ENCODE data around the gene A4GNT.
A peak's percentile ranks its signal among the peaks of the same experiment; 100 is the strongest.

Gene A4GNT
- long read RNA-seq, result 0 reads

DNA sequence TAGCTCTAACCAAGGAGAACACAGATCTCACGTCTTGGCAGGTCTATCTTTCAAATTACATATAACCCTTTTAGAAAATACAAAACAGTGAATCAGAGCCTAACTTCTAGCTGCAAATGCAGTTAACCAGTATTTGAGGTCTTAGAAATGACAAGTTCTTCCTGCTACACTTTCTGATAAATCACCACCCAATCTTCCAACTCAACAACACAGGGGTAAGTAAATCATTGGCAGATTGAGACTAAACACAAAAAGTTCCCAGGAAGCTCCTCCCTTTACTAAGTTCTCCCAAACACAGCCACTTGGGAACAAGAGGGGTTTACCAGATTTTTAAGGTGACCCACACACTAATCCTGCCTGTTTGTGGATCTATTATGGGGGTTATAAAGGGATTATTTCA is at the start of gene A4GNT:
Gene A4GNT (minus strand): TSS at position 152 of the 400 bp plus-strand sequence. CDS start 1,134 bp downstream, outside the sequence.
- Histone ChIP-seq H3K27ac (replicated peaks) (no peak within 1 kb of the TSS), H3K27me3 (ENCODE audit: insufficient read depth, poor library complexity, severe bottlenecking) (no peaks in the 10 kb centered on the region), H3K4me3 (replicated peaks; ENCODE audit: insufficient read depth, low read length) (no peak within 1 kb of the TSS)
- TF ChIP-seq, protein P1, sequence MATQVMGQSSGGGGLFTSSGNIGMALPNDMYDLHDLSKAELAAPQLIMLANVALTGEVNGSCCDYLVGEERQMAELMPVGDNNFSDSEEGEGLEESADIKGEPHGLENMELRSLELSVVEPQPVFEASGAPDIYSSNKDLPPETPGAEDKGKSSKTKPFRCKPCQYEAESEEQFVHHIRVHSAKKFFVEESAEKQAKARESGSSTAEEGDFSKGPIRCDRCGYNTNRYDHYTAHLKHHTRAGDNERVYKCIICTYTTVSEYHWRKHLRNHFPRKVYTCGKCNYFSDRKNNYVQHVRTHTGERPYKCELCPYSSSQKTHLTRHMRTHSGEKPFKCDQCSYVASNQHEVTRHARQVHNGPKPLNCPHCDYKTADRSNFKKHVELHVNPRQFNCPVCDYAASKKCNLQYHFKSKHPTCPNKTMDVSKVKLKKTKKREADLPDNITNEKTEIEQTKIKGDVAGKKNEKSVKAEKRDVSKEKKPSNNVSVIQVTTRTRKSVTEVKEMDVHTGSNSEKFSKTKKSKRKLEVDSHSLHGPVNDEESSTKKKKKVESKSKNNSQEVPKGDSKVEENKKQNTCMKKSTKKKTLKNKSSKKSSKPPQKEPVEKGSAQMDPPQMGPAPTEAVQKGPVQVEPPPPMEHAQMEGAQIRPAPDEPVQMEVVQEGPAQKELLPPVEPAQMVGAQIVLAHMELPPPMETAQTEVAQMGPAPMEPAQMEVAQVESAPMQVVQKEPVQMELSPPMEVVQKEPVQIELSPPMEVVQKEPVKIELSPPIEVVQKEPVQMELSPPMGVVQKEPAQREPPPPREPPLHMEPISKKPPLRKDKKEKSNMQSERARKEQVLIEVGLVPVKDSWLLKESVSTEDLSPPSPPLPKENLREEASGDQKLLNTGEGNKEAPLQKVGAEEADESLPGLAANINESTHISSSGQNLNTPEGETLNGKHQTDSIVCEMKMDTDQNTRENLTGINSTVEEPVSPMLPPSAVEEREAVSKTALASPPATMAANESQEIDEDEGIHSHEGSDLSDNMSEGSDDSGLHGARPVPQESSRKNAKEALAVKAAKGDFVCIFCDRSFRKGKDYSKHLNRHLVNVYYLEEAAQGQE (IDR thresholded peaks at IDR 0.05; ENCODE audit: insufficient replicate concordance, low read depth), result no peak
- TF ChIP-seq, protein P2, sequence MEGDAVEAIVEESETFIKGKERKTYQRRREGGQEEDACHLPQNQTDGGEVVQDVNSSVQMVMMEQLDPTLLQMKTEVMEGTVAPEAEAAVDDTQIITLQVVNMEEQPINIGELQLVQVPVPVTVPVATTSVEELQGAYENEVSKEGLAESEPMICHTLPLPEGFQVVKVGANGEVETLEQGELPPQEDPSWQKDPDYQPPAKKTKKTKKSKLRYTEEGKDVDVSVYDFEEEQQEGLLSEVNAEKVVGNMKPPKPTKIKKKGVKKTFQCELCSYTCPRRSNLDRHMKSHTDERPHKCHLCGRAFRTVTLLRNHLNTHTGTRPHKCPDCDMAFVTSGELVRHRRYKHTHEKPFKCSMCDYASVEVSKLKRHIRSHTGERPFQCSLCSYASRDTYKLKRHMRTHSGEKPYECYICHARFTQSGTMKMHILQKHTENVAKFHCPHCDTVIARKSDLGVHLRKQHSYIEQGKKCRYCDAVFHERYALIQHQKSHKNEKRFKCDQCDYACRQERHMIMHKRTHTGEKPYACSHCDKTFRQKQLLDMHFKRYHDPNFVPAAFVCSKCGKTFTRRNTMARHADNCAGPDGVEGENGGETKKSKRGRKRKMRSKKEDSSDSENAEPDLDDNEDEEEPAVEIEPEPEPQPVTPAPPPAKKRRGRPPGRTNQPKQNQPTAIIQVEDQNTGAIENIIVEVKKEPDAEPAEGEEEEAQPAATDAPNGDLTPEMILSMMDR (IDR thresholded peaks at IDR 0.05; ENCODE audit: insufficient read depth, low read length), result no peak
- DNase-seq (ENCODE audit: low read depth in 1 of 2, low spot score in 1 of 2), result no peak

DNA sequence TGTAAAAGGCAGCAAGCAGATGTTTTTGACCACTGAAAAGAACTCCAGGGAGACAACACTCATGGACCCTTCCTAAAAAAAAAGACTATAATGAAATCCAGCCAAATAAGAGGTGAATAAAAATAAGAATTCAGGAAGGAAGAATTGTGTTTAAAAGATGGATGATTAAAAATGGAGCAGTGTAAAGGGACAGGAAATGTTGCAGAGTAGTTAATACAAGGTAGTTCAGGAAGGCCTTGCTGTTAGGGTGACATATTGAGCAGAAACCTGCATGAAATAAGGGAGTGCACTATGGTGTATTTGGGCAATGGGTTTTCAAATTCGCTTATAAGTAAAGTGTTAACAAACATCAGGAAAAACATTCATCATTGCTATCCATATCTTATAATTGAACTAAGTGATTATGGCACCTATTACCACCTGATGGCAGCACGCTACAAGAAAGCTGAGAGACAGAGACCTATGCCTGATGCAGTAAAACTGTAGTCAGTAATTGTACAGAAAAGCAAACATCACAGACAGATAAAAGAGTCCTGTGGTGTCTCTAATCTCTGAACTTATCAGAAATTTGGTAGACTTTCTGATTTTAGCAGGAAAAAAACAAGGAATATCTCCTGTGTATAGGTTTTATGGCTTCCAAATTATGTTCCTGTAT is 48.3 kb upstream of the A4GNT start:
- peak in 1 of 2 experiments; percentile 58 for DNase-seq (ENCODE audit: low read depth in 1 of 2, low spot score in 1 of 2)
- TF ChIP-seq, protein P2 (IDR thresholded peaks at IDR 0.05; ENCODE audit: insufficient read depth, low read length), result peak; percentile 6
- no peak for TF ChIP-seq POLR2AphosphoS5 (IDR thresholded peaks at IDR 0.05; ENCODE audit: low read depth)
- TF ChIP-seq, protein P1 (IDR thresholded peaks at IDR 0.05; ENCODE audit: insufficient replicate concordance, low read depth), result no peak
- Histone ChIP-seq H3K27me3 (ENCODE audit: insufficient read depth, poor library complexity, severe bottlenecking) (no peaks in the 10 kb centered on the region), H3K4me3 (replicated peaks; ENCODE audit: insufficient read depth, low read length) (no peak overlapping the region), H3K27ac (replicated peaks) (no peak overlapping the region)

- H3K27me3 ChIP-seq (ENCODE audit: insufficient read depth, poor library complexity, severe bottlenecking), result no peaks in the 10 kb centered on the region
- H3K27ac ChIP-seq (replicated peaks), result peak within 1 kb of the TSS; percentile 87
- peak; percentile 67 to 90 for DNase-seq (ENCODE audit: low read depth in 1 of 2, low spot score in 1 of 2)
- TF ChIP-seq GABPA (IDR thresholded peaks at IDR 0.05; ENCODE audit: low read depth) (0 out of 2 replicates have a peak, but pooled peaks have one; percentile 44), SPI1 (IDR thresholded peaks at IDR 0.05; ENCODE audit: borderline replicate concordance, low read depth) (peak; percentile 73; the same call in 1 of the 2 replicates), POLR2AphosphoS5 (IDR thresholded peaks at IDR 0.05; ENCODE audit: low read depth) (peak; percentile 89)
- TF ChIP-seq, protein P1 (IDR thresholded peaks at IDR 0.05; ENCODE audit: insufficient replicate concordance, low read depth), result peak; percentile 70
- TF ChIP-seq, protein P2 (IDR thresholded peaks at IDR 0.05; ENCODE audit: insufficient read depth, low read length), result no peak
- peak within 1 kb of the TSS; percentile 92 for H3K4me3 ChIP-seq (replicated peaks; ENCODE audit: insufficient read depth, low read length)
Measured at GRCh38 chr3:138174421-138175131, 42.4 kb upstream of the A4GNT start, which contains the start of gene DBR1. Gene DBR1, minus strand, starts transcription at chr3:138174921. Its CDS starts 126 bp downstream, at chr3:138174795.

Data from HL-60 (cell line).